NCI-H2107 treated with DMSO at 0.1 percent for 48 hours (cell line): Measurements from ENCODE around the gene TMED8.
"Not testable (repeated sequence)": the region's sequence is repeated elsewhere in the genome, so short reads cannot be mapped to it uniquely, and the experiment has no call there.

Experiments used
- DNase-seq: peaks from one replicate; lab custom pipeline; 2025; ENCODE audit not compliant: unreplicated experiment; lab: John Stamatoyannopoulos, UW

Gene TMED8

GRCh38 chr14:77322951-77323350 lies 53.9 kb downstream of the TMED8 start:
- no peak for DNase-seq

DNA sequence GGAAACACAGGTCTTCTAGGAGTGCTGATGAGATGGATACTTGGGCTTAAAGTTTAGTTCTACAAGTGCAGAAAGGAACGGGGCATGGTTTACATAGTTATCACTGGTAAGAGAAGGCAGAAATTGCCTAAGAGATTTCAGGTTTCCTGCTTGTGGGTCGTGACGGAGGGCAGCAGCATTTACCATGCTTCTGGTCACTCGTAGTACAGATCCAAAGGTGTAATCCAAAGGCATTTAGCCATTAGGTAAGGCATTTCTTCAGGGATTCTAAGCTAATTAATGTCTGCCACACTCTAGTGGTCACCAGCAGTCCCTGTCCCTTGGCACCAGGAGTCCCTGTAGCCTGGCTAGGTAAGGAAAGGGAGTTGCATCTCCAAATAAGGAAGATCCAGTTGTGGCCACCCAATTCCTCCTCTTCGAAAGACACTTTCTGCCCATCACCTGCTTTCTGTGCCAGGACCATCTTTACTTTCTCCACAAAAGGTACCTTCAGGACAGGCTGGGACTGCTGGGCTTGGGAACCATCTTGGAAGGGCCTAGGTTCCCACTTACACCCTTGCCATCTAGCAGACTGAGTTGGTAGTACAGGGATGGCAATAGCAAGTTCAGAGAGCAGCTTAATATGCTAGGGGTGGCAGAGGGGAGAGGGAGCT lies 54.5 kb downstream of the TMED8 start:
- DNase-seq = no peak

DNA sequence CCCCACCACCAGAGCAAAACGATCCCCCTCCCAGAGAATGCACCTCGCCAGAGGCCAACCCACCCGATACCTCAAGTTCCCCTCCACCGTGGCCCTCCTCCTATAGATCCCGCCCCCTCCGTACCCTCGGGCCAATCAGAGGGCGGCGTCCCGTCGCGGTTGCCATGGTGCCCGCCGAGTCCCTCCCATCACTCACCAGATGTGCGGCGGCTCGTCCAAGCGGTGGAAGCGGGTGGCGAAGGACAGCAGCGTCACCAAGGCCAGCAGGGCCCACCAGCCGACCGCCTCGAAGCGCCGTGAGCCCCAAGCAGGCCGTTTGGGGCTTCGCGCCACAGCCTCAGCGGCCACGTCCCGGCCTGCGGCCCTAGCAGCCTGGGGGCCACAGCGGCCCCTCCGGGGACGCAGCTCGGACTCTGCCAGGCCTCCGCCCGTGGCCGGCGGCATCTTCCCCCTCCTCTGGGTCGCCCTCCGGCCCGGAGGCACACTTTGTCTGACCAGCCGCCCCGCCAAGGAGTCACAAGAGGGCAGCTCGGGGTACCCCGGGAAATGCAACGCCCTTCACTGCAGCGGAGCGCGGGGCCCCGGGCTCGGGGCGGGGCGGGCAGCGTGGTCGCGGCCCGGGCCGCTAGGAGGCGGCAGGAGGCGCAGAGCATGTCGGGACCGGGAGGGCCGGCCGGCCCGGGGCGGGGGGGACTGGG lies 56.5 kb downstream of the TMED8 start, which contains the start of gene POMT2:
POMT2 (minus strand) TSS at position 646 of the 698 bp plus-strand sequence; CDS start at position 444, 202 bp downstream.
- peak; percentile 86 for DNase-seq

DNA sequence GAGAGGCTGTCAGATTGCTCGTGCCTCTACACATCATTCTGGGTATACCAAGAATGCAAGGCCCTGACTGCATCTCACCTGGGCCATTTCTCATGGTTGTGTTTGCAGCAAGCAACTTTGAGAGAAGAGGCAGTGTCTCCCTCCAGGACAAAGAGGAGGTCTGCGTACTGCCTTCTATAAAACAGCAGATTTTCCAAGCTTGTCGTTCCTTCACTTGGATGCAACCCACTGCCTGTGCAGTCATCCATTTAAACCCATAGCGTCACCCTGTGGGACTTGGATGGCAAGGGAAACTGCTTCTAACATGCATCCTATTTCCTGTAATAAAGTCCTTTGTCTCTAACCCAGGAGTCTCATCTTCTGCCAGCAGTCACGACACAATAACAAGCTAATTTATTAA lies 57.5 kb downstream of the TMED8 start:
- no peak for DNase-seq

DNA sequence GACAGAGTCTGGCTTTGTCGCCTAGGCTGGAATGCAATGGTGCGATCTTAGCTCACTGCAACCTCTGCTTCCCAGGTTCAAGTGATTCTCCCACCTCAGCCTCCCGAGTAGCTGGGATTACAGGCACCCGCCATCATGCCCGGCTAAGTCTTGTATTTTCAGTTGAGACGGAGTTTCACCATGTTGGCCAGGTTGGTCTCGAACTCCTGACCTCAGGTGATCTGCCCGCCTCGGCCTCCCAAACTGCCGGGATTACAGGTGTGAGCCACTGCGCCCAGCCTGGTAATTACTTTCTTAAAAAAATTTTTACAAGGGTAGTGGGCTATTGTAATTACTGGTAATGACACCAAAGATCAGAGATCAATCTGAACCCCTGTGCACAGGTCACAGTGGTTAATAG lies 58.1 kb downstream of the TMED8 start:
- DNase-seq = not testable (repeated sequence)

DNA sequence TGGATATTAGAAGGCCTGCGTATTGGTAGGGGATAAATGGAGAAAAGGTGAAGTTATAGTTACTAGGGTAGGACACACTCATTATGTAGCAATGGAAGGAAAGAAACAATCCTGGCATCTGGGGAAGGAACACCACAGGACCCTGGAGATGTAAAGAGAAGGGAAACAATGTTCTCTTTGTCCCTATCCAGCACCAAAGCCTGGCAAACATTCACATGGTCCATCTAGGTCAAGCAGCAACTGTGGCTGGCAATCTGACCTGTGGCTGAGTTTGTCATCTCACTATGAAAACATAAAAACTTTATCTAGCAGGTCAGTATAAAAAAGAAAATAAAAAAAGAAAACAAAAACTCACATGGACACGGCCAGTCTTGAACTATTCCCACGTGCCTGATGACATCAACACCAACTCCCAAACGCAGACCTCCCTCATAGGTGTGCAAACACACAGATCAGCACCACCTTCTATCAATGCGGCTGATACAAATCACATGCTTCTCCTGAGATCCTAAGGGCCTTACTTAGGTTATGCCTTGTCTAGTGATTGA lies 58.8 kb downstream of the TMED8 start:
- DNase-seq = no peak

GRCh38 chr14:77316872-77317301 lies 60.0 kb downstream of the TMED8 start:
- DNase-seq = peak; percentile 69

DNA sequence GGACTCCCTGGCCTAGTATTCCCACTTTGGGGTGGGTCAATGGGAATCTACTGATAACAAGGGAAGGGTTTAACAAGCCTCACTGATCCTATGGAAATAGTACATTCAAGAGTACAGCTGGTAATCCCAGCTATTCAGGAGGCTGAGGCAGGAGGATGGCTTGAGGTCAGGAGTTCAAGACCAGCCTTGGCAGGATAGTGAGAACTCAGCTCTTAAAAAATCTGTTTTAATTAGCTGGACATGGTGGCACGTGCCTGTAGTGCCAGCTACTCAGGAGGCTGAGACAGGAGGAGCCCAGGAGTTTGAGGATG lies 60.7 kb downstream of the TMED8 start:
- no peak for DNase-seq

GRCh38 chr14:77314539-77315457 lies 62.1 kb downstream of the TMED8 start:
- no peak for DNase-seq

DNA sequence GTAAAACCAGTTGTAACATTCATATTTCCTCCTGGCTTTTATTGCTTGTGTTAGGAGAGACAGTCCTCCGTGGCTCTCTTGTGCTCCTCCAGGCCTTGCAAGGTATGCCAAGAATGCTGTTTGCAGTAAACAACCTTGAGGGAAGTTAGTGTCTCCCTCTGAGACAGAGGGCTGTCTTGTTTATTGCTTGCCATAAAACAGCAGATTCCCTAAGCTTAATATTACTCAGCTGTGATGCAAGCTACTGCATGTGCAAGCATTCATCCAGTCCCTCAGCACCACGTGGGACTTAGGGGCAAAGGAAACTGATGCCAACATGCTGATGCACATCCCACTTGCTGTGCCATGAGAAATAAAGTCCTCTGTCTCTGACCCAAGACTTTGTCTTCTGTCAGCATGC lies 62.9 kb downstream of the TMED8 start:
- no peak for DNase-seq

DNA sequence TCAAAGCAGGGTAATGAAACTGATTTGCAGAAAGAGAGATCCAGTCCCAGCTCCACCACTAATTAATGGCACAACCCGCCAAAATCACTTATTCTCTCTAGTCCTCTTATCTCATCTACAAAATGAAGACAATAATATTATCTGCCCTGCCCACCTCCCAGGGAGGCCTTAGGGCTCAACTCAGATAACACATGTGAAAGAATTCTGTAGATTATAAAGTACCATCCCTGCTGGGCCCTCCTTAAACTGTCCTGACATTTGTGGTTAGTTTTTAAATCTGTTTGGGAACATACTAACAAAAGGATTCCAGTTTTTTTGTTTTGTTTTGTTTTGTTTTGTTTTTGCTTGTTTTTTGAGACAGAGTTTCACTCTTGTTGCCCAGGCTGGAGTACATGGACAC lies 63.5 kb downstream of the TMED8 start:
- DNase-seq = no peak

GRCh38 chr14:77311217-77311616 lies 65.7 kb downstream of the TMED8 start:
- DNase-seq = no peak

GRCh38 chr14:77310026-77310425 lies 66.9 kb downstream of the TMED8 start:
- DNase-seq = no peak

GRCh38 chr14:77309131-77309530 lies 67.8 kb downstream of the TMED8 start:
- no peak for DNase-seq

DNA sequence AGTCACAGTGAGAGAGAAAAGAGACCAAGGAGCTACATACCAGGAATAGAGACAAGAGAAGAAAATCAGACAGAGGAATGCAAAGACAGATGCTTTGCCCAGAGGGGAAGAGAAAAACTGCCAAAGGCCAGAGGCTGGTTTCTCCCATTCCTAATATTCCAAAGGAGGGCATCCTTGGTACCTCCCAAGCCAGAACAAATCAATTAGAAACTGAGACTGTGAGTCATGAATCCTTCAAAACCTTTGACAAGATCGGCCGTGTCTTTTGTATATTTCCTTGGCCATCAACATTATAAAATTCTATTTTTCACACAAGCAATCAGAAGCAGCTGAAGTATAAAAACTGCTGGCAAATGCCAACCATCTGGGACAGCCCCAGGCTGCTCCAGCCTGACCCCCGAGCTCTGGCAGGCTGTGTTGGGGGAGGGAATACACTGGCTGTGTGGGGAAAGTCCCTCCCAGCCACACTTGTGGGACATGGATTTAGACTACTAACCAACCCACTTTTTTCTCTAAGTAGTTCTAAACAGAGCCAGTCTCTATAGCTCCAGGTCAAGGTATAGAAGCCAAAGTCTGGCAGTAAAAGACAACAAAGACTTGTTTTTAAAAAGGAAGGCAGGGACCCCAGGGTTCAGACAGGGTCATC lies 69.9 kb downstream of the TMED8 start:
- DNase-seq = no peak

DNA sequence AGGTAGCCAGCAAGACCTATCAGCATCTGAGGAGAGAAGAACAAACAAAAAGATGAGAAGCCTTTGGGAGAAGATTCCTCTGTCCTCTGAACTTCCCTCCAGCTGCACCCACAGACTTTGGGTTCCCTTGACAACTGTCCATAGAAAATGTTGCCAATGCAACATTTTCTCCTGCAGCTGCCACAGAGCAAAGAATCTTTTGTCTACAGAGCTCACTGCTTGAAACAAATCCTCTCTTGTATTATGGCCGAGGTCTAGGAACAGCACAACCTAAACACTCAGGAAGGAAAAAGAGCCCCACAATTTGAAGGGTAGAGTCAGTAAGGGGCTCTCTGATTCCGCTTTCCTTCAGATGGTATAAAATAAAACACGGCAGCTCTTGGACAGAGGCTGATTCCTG lies 70.5 kb downstream of the TMED8 start:
- DNase-seq = no peak

- no peak for DNase-seq
Observed at GRCh38 chr14:77305696-77306095, 71.2 kb downstream of the TMED8 start.

- peak; percentile 95 for DNase-seq
Observed at GRCh38 chr14:77303417-77304156, 73.3 kb downstream of the TMED8 start.

GRCh38 chr14:77302926-77303325 lies 74.0 kb downstream of the TMED8 start:
- DNase-seq = no peak

- peak; percentile 67 for DNase-seq
Observed at GRCh38 chr14:77301103-77301502, 75.8 kb downstream of the TMED8 start.
